Smooth muscle cell of bladder (primary cell): ENCODE data around the gene RARS2. TPM values are rescaled to one million over a fixed set of nuclear protein-coding genes. Genes with fewer than 3 reads are reported as not detected.

Experiments used
- total RNA-seq: library from RNA; depleted of rRNA; stranded (reverse); fragments of >200 nt; gene quantifications from 2 replicates; pipeline ENCODE4 v1.2.3, GENCODE V29; 2014

The RARS2 gene
- 58.5 and 61.7 TPM in 2 replicates for total RNA-seq

GRCh38 chr6:87589693-87590416 is at the start of gene RARS2, which contains the start of gene ORC3:
TSS of gene RARS2 (minus strand) at chr6:87589987. CDS start at chr6:87589957, 30 bp downstream.
TSS of gene ORC3 (plus strand) at chr6:87590135. CDS start at chr6:87590169, 34 bp downstream.

GRCh38 chr6:87472525-87473418 is 117.0 kb downstream of the RARS2 start, which contains the start of gene SLC35A1:
TSS of gene SLC35A1 (plus strand) at chr6:87472974. CDS start at chr6:87473004, 30 bp downstream.

Other genes starting within 250 kb of the RARS2 start
- gene C6orf163, start 245.2 kb downstream of the RARS2 start, total RNA-seq: 1.1 and 1.8 TPM in 2 replicates
- gene CFAP206, start 182.0 kb downstream of the RARS2 start, total RNA-seq: under 0.01 and 0.09 TPM in 2 replicates
- 16.9 and 17.1 TPM in 2 replicates for gene SLC35A1, start 117.0 kb downstream of the RARS2 start, total RNA-seq
- gene ORC3, start 148 bp upstream of the RARS2 start, total RNA-seq: 18.7 and 21.3 TPM in 2 replicates
- gene AKIRIN2, start 112.2 kb upstream of the RARS2 start, total RNA-seq: 12.4 and 13.3 TPM in 2 replicates